B cell (primary cell): Measurements from ENCODE around the gene KRTDAP.

Experiments used
- EZH2 ChIP-seq: IDR thresholded peaks from 2 replicates; pipeline ENCODE4 v1.6.1; 2012; ENCODE audit warnings: borderline replicate concordance, low read depth, mild to moderate bottlenecking, moderate library complexity, low read length; ENCODE audit not compliant: insufficient read depth, poor library complexity, severe bottlenecking
- TF ChIP-seq, protein P1 (sequence below): fragments of 200-600 bp; IDR thresholded peaks from one replicate; pipeline ENCODE4 v1.8.0; 2022; ENCODE audit warnings: antibody characterized with exemption, mild to moderate bottlenecking

GRCh38 chr19:35529241-35530218 is 39.3 kb upstream of the KRTDAP start:
- TF ChIP-seq, protein P1, sequence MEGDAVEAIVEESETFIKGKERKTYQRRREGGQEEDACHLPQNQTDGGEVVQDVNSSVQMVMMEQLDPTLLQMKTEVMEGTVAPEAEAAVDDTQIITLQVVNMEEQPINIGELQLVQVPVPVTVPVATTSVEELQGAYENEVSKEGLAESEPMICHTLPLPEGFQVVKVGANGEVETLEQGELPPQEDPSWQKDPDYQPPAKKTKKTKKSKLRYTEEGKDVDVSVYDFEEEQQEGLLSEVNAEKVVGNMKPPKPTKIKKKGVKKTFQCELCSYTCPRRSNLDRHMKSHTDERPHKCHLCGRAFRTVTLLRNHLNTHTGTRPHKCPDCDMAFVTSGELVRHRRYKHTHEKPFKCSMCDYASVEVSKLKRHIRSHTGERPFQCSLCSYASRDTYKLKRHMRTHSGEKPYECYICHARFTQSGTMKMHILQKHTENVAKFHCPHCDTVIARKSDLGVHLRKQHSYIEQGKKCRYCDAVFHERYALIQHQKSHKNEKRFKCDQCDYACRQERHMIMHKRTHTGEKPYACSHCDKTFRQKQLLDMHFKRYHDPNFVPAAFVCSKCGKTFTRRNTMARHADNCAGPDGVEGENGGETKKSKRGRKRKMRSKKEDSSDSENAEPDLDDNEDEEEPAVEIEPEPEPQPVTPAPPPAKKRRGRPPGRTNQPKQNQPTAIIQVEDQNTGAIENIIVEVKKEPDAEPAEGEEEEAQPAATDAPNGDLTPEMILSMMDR = no peak
- no peak for TF ChIP-seq EZH2
